BLaER1 (cell line): ENCODE results near the gene CD5L.

Experiments used
- H3K27ac ChIP-seq: shearing (Covaris generic); formaldehyde crosslinking; 2 replicates; pipeline ENCODE4 v1.8.1; 2022
- H3K27me3 ChIP-seq: shearing (Covaris generic); formaldehyde crosslinking; 2 replicates; pipeline ENCODE4 v1.8.1; 2022
- H3K36me3 ChIP-seq: shearing (Covaris generic); formaldehyde crosslinking; 2 replicates; pipeline ENCODE4 v1.8.1; 2022
- H3K4me1 ChIP-seq: shearing (Covaris generic); formaldehyde crosslinking; 2 replicates; pipeline ENCODE4 v1.8.1; 2022
- H3K4me2 ChIP-seq: shearing (Covaris generic); formaldehyde crosslinking; 2 replicates; pipeline ENCODE4 v1.8.1; 2022
- H3K4me3 ChIP-seq: shearing (Covaris generic); formaldehyde crosslinking; 2 replicates; pipeline ENCODE4 v1.8.1; 2022
- H3K9ac ChIP-seq: shearing (Covaris generic); formaldehyde crosslinking; 2 replicates; pipeline ENCODE4 v1.8.1; 2022
- H3K9me3 ChIP-seq: shearing (Covaris generic); formaldehyde crosslinking; 2 replicates; pipeline ENCODE4 v1.8.1; 2022
- H4K20me1 ChIP-seq: shearing (Covaris generic); formaldehyde crosslinking; 2 replicates; pipeline ENCODE4 v1.8.1; 2022
- Cebpa-rat ChIP-seq: shearing (Covaris generic); IDR thresholded peaks from 2 replicates; pipeline ENCODE4 v1.8.1; 2022

CD5L gene

GRCh38 chr1:157844089-157844830 lies 2.7 kb upstream of the CD5L start:
- no peaks in the 10 kb centered on the region for H3K36me3 ChIP-seq
- H3K4me3 ChIP-seq, result no peak overlapping the region
- no peak overlapping the region for H3K4me2 ChIP-seq
- no peaks in the 10 kb centered on the region for H3K27me3 ChIP-seq
- no peaks in the 10 kb centered on the region for H4K20me1 ChIP-seq
- no peak for TF ChIP-seq Cebpa-rat
- no peaks in the 10 kb centered on the region for H3K9me3 ChIP-seq
- no peak overlapping the region for H3K27ac ChIP-seq
- peaks cover 4% of the 10 kb centered on the region for H3K4me1 ChIP-seq
- H3K9ac ChIP-seq, result no peak overlapping the region

DNA sequence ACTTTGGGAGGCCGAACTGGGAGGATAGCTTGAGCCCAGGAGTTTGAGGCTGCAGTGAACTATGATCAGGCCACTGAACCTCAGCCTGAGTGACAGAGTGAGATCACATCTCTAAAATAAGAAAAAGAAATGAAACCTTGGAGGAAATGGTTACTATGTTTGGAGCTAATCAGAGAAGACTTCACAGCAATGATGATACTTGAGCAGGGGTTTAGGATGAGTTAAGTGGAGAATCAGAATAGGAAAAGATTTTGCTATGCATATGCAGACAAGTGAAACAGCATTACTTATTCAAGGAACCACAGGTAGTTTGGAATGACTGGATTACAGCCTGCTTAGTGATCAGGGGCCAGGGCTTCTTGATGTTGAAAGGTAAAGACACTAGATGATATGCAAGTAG lies 1.3 kb upstream of the CD5L start:
- H3K9me3 ChIP-seq, result no peaks in the 10 kb centered on the region
- H3K4me3 ChIP-seq, result no peak overlapping the region
- H4K20me1 ChIP-seq, result no peaks in the 10 kb centered on the region
- H3K27me3 ChIP-seq, result no peaks in the 10 kb centered on the region
- no peak for TF ChIP-seq Cebpa-rat
- no peak overlapping the region for H3K27ac ChIP-seq
- no peak overlapping the region for H3K4me2 ChIP-seq
- H3K4me1 ChIP-seq, result no peaks in the 10 kb centered on the region
- no peaks in the 10 kb centered on the region for H3K36me3 ChIP-seq
- H3K9ac ChIP-seq, result no peak overlapping the region

GRCh38 chr1:157838966-157839365 lies 2.6 kb downstream of the CD5L start:
- Histone ChIP-seq H3K9me3 (no peaks in the 10 kb centered on the region), H3K4me2 (no peak overlapping the region), H3K4me1 (no peaks in the 10 kb centered on the region), H3K27me3 (no peaks in the 10 kb centered on the region), H3K9ac (no peak overlapping the region), H3K27ac (no peak overlapping the region), H4K20me1 (no peaks in the 10 kb centered on the region), H3K4me3 (no peak overlapping the region), H3K36me3 (no peaks in the 10 kb centered on the region)
- no peak for TF ChIP-seq Cebpa-rat

DNA sequence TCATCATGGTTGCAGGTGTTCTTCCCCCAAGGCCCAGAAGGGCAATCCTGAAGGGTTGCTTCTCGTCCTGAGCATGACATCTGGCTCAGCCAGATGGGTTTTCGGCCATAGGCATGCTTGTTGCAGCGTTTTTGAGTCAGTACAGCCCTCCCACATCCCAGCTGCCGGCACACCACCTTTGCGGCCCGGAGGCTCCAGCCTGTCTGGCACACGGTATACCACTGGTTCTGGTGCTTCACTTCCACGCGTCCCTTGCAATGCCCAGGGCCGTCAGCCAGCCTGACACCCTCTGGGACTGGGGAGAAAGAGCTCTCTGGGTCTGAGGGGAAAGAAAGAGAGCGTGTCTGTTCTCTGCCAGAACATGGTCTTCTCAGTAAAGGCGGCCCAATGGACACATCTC lies 7.2 kb downstream of the CD5L start:
- H4K20me1 ChIP-seq, result no peaks in the 10 kb centered on the region
- H3K4me1 ChIP-seq, result no peaks in the 10 kb centered on the region
- H3K9me3 ChIP-seq, result no peaks in the 10 kb centered on the region
- no peak overlapping the region for H3K9ac ChIP-seq
- H3K4me2 ChIP-seq, result no peak overlapping the region
- TF ChIP-seq Cebpa-rat, result no peak
- H3K36me3 ChIP-seq, result no peaks in the 10 kb centered on the region
- no peak overlapping the region for H3K4me3 ChIP-seq
- no peak overlapping the region for H3K27ac ChIP-seq
- no peaks in the 10 kb centered on the region for H3K27me3 ChIP-seq

GRCh38 chr1:157833145-157833544 lies 8.5 kb downstream of the CD5L start:
- Histone ChIP-seq H3K4me2 (no peak overlapping the region), H3K36me3 (no peaks in the 10 kb centered on the region), H3K27ac (no peak overlapping the region)

DNA sequence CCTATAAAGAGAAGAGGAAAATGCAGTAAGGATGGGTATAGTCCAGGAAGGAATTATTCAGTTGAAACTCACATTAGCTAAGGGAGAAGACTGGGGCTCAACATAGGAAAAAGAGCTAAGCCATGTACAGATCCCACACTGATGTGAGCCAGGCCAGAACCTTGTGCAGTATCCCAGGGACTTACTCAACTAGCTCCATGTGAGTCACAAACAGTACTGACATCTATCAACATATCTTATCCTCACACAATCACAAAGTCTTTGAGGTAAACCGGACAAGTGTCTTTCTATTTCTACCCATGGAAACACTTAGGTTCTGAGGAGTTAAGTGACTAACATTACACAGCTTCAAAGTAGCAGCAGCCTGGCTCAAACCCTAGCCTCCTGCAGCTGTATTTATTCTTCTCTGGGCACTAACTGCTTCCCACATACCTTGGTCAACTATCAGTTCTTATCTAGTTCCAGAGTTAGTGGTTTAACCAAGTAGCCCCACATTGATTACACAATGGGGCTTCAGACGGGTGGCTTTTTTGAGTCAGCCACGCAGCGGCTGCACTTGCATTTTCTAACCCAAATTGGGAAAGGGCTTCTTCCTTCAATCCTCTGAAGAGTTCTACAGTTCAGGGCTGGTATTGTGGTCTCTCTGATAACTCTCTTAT lies 9.5 kb downstream of the CD5L start:
- no peak overlapping the region for H3K27ac ChIP-seq
- H4K20me1 ChIP-seq, result no peaks in the 10 kb centered on the region
- H3K9me3 ChIP-seq, result no peaks in the 10 kb centered on the region
- no peak overlapping the region for H3K4me3 ChIP-seq
- no peak overlapping the region for H3K4me2 ChIP-seq
- H3K36me3 ChIP-seq, result no peaks in the 10 kb centered on the region
- H3K9ac ChIP-seq, result no peak overlapping the region
- H3K27me3 ChIP-seq, result no peaks in the 10 kb centered on the region
- H3K4me1 ChIP-seq, result no peaks in the 10 kb centered on the region
- no peak for TF ChIP-seq Cebpa-rat

More at GRCh38 chr1:157833145-157833544, 8.5 kb downstream of the CD5L start:
- Histone ChIP-seq H3K9me3 (no peaks in the 10 kb centered on the region), H3K4me1 (no peaks in the 10 kb centered on the region), H4K20me1 (no peaks in the 10 kb centered on the region), H3K27me3 (no peaks in the 10 kb centered on the region), H3K9ac (no peak overlapping the region), H3K4me3 (no peak overlapping the region)
- no peak for TF ChIP-seq Cebpa-rat

GRCh38 chr1:157830887-157831286 lies 10.7 kb downstream of the CD5L start:
- Histone ChIP-seq H3K4me3 (no peak overlapping the region), H3K27ac (no peak overlapping the region), H3K27me3 (no peaks in the 10 kb centered on the region), H3K9me3 (no peaks in the 10 kb centered on the region), H3K36me3 (no peaks in the 10 kb centered on the region), H4K20me1 (no peaks in the 10 kb centered on the region), H3K4me1 (no peaks in the 10 kb centered on the region), H3K4me2 (no peak overlapping the region), H3K9ac (no peak overlapping the region)
- no peak for TF ChIP-seq Cebpa-rat

DNA sequence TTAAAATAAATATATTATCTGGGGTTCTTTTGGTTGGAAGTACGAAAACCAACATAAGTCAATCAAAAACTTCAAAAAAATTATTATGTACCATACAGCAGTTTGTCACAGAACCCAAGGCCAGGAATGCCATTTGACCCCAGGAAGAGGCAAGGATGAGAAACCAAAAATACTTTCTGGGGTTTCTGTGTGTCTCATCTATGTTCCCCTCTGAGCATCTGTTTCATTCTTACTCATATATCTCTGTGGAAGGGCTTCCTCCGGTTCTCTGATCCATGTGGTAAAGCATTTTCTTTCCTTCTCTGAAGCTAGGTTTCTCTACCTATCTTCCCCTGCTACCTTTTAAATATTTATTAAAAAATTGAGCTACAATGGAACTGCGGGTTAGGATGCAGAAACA lies 11.9 kb downstream of the CD5L start:
- H3K4me2 ChIP-seq, result no peak overlapping the region

GRCh38 chr1:157829210-157829609 lies 12.4 kb downstream of the CD5L start:
- Histone ChIP-seq H3K9ac (no peak overlapping the region), H3K27ac (no peak overlapping the region), H4K20me1 (no peaks in the 10 kb centered on the region), H3K4me3 (no peak overlapping the region), H3K36me3 (no peaks in the 10 kb centered on the region), H3K4me1 (no peaks in the 10 kb centered on the region), H3K9me3 (no peaks in the 10 kb centered on the region), H3K4me2 (no peak overlapping the region), H3K27me3 (no peaks in the 10 kb centered on the region)
- no peak for TF ChIP-seq Cebpa-rat

More for the DNA sequence above, 11.9 kb downstream of the CD5L start:
- Histone ChIP-seq H3K27me3 (no peaks in the 10 kb centered on the region), H3K9ac (no peak overlapping the region), H3K4me1 (no peaks in the 10 kb centered on the region), H4K20me1 (no peaks in the 10 kb centered on the region), H3K27ac (no peak overlapping the region), H3K9me3 (no peaks in the 10 kb centered on the region), H3K36me3 (no peaks in the 10 kb centered on the region), H3K4me3 (no peak overlapping the region)
- no peak for TF ChIP-seq Cebpa-rat

GRCh38 chr1:157820299-157820698 lies 21.3 kb downstream of the CD5L start:
- Histone ChIP-seq H3K27ac (no peak overlapping the region), H3K4me1 (peaks cover 15% of the 10 kb centered on the region), H3K9me3 (no peaks in the 10 kb centered on the region), H3K27me3 (no peaks in the 10 kb centered on the region), H3K9ac (no peak overlapping the region), H3K36me3 (no peaks in the 10 kb centered on the region), H3K4me2 (peak overlapping the region; percentile 57), H3K4me3 (no peak overlapping the region), H4K20me1 (no peaks in the 10 kb centered on the region)
- TF ChIP-seq Cebpa-rat, result no peak
